Measurements from ENCODE around the gene DNAH1. TPM values are rescaled to one million over a fixed set of nuclear protein-coding genes. Genes with fewer than 3 reads are reported as not detected.

DNAH1 gene
- total RNA-seq, 1 experiment from 2014 or later = 5.5 TPM

GRCh38 chr3:52395503-52395865 is 79.4 kb downstream of the DNAH1 start:
- Histone ChIP-seq H2AFZ (ENCODE audit: low read depth, low read length, poor library complexity, severe bottlenecking) (no peak overlapping the region), H3K9ac (ENCODE audit: low read length) (no peak overlapping the region), H3K4me2 (ENCODE audit: low read length) (no peak overlapping the region), H3K4me1 (ENCODE audit: control insufficient read depth in 1 of 2, insufficient read depth in 2 of 2, low read length in 2 of 2) (no peaks in the 10 kb centered on the region), H4K20me1 (ENCODE audit: insufficient read depth) (no peaks in the 10 kb centered on the region), H3K79me2 (ENCODE audit: insufficient read depth, low read length) (no peaks in the 10 kb centered on the region), H3K36me3 (ENCODE audit: control insufficient read depth in 1 of 2, insufficient read depth in 2 of 2, low read length in 2 of 2) (no peaks in the 10 kb centered on the region), H3K27me3 (ENCODE audit: insufficient read depth, low read length) (no peaks in the 10 kb centered on the region), H3K27ac (ENCODE audit: low read depth, low read length) (no peak overlapping the region), H3K4me3 (replicated peaks in 1 of 2; ENCODE audit: low read depth in 1 of 2, low read length in 2 of 2) (no peak overlapping the region), H3K9me2 (ENCODE audit: insufficient read depth) (no peaks in the 10 kb centered on the region), H3K9me3 (ENCODE audit: control insufficient read depth in 1 of 2, insufficient read depth in 1 of 2, low read depth in 1 of 2, low read length in 2 of 2) (no peaks in the 10 kb centered on the region)
- CTCF ChIA-PET = no interaction called here
- RAD21 ChIA-PET (ENCODE audit: low non-redundant PET in 1 of 2, low total read pairs in 2 of 2, uncharacterized antibody in 2 of 2, unreplicated experiment in 2 of 2) = no interaction called here
- ATAC-seq (no peak), DNase-seq (ENCODE audit: low read depth, low spot score) (no peak)
- no peak for TF ChIP-seq ZFX (IDR thresholded peaks at IDR 0.05)
- no peak for TF ChIP-seq POLR2A (IDR thresholded peaks at IDR 0.05; ENCODE audit: borderline replicate concordance, extremely low read depth, insufficient read depth, insufficient read length)
- no peak for TF ChIP-seq EGR1 (IDR thresholded peaks at IDR 0.05; ENCODE audit: low read depth)
- no peak for TF ChIP-seq MAX (IDR thresholded peaks at IDR 0.05)
- intact Hi-C loops (cut with micrococcal nuclease) = no loop called here
- POLR2A ChIA-PET = no interaction called here
- no TSS peak for BruUV-seq (replicated peaks)

- Histone ChIP-seq H2AFZ (ENCODE audit: low read depth, low read length, poor library complexity, severe bottlenecking) (no peak overlapping the region), H3K36me3 (ENCODE audit: control insufficient read depth in 1 of 2, insufficient read depth in 2 of 2, low read length in 2 of 2) (no peaks in the 10 kb centered on the region; a peak in 1 of 4 replicates), H4K20me1 (ENCODE audit: insufficient read depth) (no peaks in the 10 kb centered on the region), H3K27ac (ENCODE audit: low read depth, low read length) (no peak overlapping the region), H3K4me2 (ENCODE audit: low read length) (no peak overlapping the region), H3K27me3 (ENCODE audit: insufficient read depth, low read length) (no peaks in the 10 kb centered on the region), H3K9me2 (ENCODE audit: insufficient read depth) (no peaks in the 10 kb centered on the region), H3K79me2 (ENCODE audit: insufficient read depth, low read length) (no peaks in the 10 kb centered on the region), H3K9ac (ENCODE audit: low read length) (no peak overlapping the region), H3K4me1 (ENCODE audit: control insufficient read depth in 1 of 2, insufficient read depth in 2 of 2, low read length in 2 of 2) (no peaks in the 10 kb centered on the region), H3K9me3 (ENCODE audit: control insufficient read depth in 1 of 2, insufficient read depth in 1 of 2, low read depth in 1 of 2, low read length in 2 of 2) (no peaks in the 10 kb centered on the region), H3K4me3 (replicated peaks in 1 of 2; ENCODE audit: low read depth in 1 of 2, low read length in 2 of 2) (no peak overlapping the region)
- POLR2A ChIA-PET = no interaction called here
- no TSS peak for BruUV-seq (replicated peaks)
- ATAC-seq = no peak
- intact Hi-C loops (cut with micrococcal nuclease) = no loop called here
- TF ChIP-seq EGR1 (IDR thresholded peaks at IDR 0.05; ENCODE audit: low read depth) = no peak
- no peak for TF ChIP-seq POLR2A (IDR thresholded peaks at IDR 0.05; ENCODE audit: borderline replicate concordance, extremely low read depth, insufficient read depth, insufficient read length)
- DNase-seq (ENCODE audit: low read depth, low spot score) = no peak
- CTCF ChIA-PET = no interaction called here
- RAD21 ChIA-PET (ENCODE audit: low non-redundant PET in 1 of 2, low total read pairs in 2 of 2, uncharacterized antibody in 2 of 2, unreplicated experiment in 2 of 2) = no interaction called here
These were observed 80.1 kb downstream of the DNAH1 start for GRCh38 chr3:52396011-52396906.
